Astrocyte of the cerebellum (primary cell): ENCODE results near the gene ABCA13.
A peak's percentile ranks its signal among the peaks of the same experiment; 100 is the strongest.

Source experiments
- DNase-seq: peaks from one replicate; pipeline ENCODE4 v3.0.0-alpha.2; 2011; ENCODE audit warnings: low read depth
- H3K4me3 ChIP-seq: 2 replicates; pipeline ENCODE4 v1.5.1; 2011; ENCODE audit warnings: mild to moderate bottlenecking, low read depth, low read length, moderate library complexity
- in situ Hi-C: cut with HindIII; loops from 2 replicates; pipeline ENCODE4 v1.10.0; 2017; ENCODE audit warnings: low sequenced_read_pairs
- TF ChIP-seq, protein P1 (sequence below): IDR thresholded peaks from 2 replicates; pipeline ENCODE4 v1.5.1; 2012; ENCODE audit warnings: low read length, low read depth, moderate library complexity, mild to moderate bottlenecking; ENCODE audit errors: missing control alignments

Gene ABCA13

DNA sequence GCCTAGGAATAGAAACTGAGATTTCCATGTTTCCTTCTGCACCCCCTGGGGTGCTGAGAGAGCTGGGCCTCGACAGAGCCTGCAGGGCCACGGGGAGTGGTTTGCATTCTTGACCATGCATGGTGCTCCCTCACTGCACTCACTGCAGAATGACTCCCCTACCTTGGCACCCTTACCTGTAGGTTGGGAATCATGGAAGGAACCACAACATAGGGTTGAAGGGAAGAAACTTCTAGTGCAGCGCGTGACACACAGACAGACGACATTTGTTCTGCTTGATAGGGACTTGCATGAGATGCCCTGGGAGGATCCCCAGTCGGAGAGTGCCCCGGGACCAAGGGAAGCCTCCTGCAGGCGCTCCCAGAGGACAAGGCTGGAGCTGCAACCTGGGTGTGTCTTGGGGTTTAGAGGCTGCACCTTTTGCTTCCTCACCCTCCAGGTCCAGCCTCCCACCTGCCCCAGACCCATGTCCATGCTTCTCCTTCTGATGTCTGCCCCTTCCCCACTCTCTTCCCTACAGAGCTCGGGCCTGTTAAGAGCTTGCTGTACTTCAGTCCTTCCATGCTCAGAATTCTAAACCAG, 245.2 kb downstream of the ABCA13 start:
- TF ChIP-seq, protein P1, sequence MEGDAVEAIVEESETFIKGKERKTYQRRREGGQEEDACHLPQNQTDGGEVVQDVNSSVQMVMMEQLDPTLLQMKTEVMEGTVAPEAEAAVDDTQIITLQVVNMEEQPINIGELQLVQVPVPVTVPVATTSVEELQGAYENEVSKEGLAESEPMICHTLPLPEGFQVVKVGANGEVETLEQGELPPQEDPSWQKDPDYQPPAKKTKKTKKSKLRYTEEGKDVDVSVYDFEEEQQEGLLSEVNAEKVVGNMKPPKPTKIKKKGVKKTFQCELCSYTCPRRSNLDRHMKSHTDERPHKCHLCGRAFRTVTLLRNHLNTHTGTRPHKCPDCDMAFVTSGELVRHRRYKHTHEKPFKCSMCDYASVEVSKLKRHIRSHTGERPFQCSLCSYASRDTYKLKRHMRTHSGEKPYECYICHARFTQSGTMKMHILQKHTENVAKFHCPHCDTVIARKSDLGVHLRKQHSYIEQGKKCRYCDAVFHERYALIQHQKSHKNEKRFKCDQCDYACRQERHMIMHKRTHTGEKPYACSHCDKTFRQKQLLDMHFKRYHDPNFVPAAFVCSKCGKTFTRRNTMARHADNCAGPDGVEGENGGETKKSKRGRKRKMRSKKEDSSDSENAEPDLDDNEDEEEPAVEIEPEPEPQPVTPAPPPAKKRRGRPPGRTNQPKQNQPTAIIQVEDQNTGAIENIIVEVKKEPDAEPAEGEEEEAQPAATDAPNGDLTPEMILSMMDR: no peak
- DNase-seq: no peak
- in situ Hi-C loops: no loop called here
- no peak overlapping the region for H3K4me3 ChIP-seq

DNA sequence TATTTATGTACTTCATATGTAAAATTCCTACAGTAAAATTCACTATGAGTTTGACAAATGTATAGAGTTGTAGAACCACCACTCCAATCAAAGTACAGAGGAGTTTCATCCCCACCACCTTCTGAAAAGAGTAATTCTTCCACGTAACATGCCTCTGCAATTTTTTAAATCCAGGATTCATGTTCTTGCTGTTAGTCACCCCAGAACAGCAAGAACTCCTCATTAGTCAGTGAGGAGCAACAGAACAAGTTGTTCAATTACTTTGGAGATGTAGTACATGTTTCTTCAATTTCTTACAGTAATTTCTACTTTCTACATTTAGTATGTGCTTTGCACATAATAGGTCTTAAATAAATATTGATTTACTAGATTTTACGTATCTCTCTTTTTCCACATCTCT, 248.1 kb downstream of the ABCA13 start:
- no peak for DNase-seq
- in situ Hi-C loops: no loop called here
- TF ChIP-seq, protein P1: no peak
- H3K4me3 ChIP-seq: no peak overlapping the region

DNA sequence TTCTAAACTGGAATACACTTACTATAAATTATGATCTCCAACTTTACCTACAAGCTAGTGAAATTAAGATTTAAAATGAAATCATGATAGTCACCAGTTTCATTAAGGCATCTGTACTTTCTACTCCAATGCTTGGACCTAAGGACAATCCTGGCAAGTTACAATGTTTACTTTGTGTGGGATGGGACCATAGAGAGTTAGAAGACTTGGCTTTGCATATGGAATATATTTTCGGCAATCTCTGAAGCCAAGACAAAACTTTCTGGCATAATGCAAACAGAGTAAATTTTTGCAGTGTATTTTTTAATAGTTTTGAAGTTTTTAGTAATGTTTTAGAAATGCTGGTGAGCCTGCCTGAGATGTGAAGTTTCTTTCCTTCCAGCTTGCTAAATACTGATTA, 248.9 kb downstream of the ABCA13 start:
- no peak overlapping the region for H3K4me3 ChIP-seq
- in situ Hi-C loops: no loop called here
- DNase-seq: no peak
- TF ChIP-seq, protein P1: no peak

DNA sequence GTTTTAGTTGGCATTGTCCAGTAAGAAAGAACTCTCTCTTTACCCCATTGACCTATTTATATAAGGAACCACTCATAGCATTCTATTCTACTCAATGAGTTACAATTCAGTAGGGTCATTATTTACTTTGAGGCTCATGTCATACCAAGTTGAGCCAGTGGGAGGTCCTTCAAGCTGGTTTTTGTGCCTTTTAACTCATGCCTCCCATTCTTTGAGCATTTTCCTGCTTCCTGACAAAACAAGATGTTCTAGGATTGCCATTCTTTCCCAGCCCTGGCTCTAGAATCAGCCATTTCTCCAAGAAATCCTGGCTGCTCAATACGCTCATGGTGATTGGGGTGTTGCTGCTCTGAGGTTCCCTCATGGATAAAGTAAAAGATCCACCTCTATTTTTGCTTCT, 250.1 kb downstream of the ABCA13 start:
- TF ChIP-seq, protein P1: no peak
- in situ Hi-C loops: no loop called here
- peak; percentile 78 for DNase-seq
- no peak overlapping the region for H3K4me3 ChIP-seq

DNA sequence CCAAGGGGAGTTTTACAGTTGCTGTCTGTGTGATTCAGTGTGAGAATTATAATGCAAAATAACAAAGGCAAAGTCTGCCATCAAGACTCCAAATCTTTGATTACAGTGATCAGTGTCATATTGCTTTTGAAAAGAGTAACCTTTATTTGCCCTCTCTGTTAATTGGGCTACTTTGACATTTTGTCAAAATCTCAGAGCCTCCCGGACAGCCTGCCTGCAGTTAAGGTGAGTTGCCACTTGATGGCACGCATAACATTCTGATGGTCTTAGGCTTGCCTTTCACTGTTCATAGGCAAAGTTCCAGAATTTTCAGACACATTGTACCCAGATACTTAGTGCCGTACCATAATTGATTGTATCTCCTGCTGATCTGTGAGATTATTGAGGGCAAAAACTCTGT, 253.5 kb downstream of the ABCA13 start:
- no peak overlapping the region for H3K4me3 ChIP-seq
- TF ChIP-seq, protein P1: peak; percentile 56
- no peak for DNase-seq
- in situ Hi-C loops: no loop called here

DNA sequence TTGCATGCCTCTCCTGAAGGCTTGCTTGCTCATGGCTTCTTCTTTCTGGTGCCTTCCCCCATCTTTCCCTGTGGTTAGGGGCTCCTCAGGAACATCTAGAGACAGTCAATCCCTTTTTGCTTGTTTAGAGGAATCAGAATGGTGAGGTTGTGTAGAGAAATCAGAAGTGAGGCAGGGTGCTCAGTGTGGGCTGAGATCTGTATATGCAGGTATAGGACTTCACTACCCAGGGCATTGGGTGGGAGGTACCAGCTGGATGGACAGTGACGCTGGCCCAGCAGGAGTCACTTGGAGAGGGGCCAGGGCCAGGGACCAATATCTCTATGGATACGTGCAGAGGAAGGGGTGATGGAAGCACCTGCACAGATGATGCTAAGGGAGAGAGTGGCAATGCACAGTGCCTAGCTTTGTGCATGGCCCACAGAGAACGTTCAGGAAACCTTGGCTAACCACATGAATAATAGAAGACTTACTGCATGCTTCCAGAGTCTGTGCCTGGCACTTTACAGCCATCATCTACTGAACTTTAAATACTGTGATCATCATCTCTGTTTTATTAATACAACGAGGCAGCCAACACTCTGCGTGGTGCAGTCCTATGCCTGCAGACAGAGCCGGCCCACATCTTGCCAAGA, 255.2 kb downstream of the ABCA13 start:
- DNase-seq: no peak
- TF ChIP-seq, protein P1: no peak
- in situ Hi-C loops: no loop called here
- no peak overlapping the region for H3K4me3 ChIP-seq
